Measurements from ENCODE around the gene GPR155. TPM values are rescaled to one million over a fixed set of nuclear protein-coding genes. Genes with fewer than 3 reads are reported as not detected.

The GPR155 gene
- total RNA-seq, 1 donor from 2014 or later: 11.0 TPM

DNA sequence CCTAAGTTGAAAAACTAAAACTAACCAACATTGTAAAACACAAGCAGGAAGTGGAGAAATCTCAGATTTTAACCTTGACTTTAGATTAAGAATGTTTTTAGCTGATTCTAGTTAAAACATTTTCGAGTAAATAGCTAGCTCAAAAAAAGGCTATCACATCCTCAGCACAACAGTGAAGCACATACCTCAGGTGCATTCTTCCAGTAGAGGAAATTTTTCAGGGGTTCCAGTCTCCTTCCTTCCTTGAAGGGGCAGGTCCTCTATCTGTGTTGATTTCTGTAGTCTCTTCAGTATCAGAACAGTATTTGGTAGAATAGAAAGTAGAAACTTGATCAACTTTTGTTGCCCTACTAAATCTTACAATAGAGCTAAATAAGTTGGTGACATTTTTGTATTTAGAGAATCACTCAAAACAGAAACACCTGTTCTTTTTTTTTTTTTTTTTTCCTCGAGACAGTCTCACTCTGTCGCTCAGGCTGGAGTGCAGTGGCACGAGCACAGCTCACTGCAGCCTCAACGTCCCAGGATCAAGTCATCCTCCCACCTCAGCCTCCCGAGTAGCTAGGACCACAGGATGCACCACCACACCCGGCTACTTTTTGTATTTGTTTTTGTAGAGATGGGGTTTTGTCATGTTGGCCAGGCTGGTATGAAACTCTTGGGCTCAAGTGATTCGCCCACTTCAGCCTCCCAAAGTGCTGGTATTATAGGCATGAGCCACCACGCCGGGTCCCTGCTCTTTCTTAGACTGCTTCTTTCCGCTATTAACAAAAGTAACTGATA lies 6.9 kb upstream of the GPR155 start:
- no peak overlapping the region for H3K9ac ChIP-seq (ENCODE audit: low read length)
- no peak for TF ChIP-seq EZH2 (IDR thresholded peaks at IDR 0.05; ENCODE audit: insufficient read depth, low read length)
- TF ChIP-seq, protein P1, sequence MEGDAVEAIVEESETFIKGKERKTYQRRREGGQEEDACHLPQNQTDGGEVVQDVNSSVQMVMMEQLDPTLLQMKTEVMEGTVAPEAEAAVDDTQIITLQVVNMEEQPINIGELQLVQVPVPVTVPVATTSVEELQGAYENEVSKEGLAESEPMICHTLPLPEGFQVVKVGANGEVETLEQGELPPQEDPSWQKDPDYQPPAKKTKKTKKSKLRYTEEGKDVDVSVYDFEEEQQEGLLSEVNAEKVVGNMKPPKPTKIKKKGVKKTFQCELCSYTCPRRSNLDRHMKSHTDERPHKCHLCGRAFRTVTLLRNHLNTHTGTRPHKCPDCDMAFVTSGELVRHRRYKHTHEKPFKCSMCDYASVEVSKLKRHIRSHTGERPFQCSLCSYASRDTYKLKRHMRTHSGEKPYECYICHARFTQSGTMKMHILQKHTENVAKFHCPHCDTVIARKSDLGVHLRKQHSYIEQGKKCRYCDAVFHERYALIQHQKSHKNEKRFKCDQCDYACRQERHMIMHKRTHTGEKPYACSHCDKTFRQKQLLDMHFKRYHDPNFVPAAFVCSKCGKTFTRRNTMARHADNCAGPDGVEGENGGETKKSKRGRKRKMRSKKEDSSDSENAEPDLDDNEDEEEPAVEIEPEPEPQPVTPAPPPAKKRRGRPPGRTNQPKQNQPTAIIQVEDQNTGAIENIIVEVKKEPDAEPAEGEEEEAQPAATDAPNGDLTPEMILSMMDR (IDR thresholded peaks at IDR 0.05; ENCODE audit: insufficient read depth, low read depth, low read length): no peak
- Mint-ChIP-seq H3K9me3 (ENCODE audit: unreplicated experiment) (peaks cover 2% of the 10 kb centered on the region), H3K4me1 (ENCODE audit: low read depth, unreplicated experiment) (peaks cover 10% of the 10 kb centered on the region), H3K36me3 (ENCODE audit: low read depth, unreplicated experiment) (no peaks in the 10 kb centered on the region), H3K4me3 (ENCODE audit: unreplicated experiment) (no peak overlapping the region), H3K27ac (ENCODE audit: unreplicated experiment) (no peak overlapping the region), H3K27me3 (ENCODE audit: low read depth, unreplicated experiment) (no peaks in the 10 kb centered on the region)
- DNase-seq (ENCODE audit: low read depth) (no peak), FAIRE-seq (no peak)
- H3K79me2 ChIP-seq (ENCODE audit: insufficient read depth, low read length): no peaks in the 10 kb centered on the region
- H4K20me1 ChIP-seq (ENCODE audit: insufficient read depth, low read length): no peaks in the 10 kb centered on the region
- no peak overlapping the region for H3K27ac ChIP-seq (ENCODE audit: low read depth, low read length)
- no peaks in the 10 kb centered on the region for H3K9me3 ChIP-seq (ENCODE audit: insufficient read depth, low read depth, low read length)
- no peaks in the 10 kb centered on the region for H3K36me3 ChIP-seq (ENCODE audit: insufficient read depth, low read length)
- H2AFZ ChIP-seq (ENCODE audit: low read depth, low read length): no peak overlapping the region
- no peak overlapping the region for H3K4me2 ChIP-seq (ENCODE audit: low read length)
- H3K27me3 ChIP-seq (ENCODE audit: insufficient read depth, low read length): peaks cover 2% of the 10 kb centered on the region
- no peaks in the 10 kb centered on the region for H3K4me1 ChIP-seq (ENCODE audit: insufficient read depth, low read length)
- no peak overlapping the region for H3K4me3 ChIP-seq (ENCODE audit: insufficient read depth, low read depth, low read length)

DNA sequence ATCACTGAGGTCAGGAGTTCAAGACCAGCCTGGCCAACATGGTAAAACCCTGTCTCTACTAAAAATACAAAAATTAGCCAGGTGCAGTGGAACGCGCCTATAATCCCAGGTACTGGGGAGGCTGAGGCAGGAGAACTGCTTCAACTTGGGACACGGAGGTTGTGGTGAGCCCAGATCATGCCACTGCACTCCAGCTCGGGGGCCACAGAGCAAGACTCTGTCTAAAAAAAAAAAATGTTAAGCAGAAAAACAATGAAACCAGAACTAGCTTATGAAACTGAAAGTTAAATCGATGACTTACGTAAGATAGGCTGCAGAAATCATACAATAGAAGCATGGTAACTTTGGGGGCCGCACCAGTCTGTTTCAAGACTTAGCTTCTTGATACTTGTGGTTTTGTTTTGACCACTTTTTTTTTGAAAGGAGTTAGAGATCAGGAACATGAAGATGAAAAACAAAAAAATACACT lies 6.2 kb upstream of the GPR155 start:
- Mint-ChIP-seq H3K27me3 (ENCODE audit: low read depth, unreplicated experiment) (no peaks in the 10 kb centered on the region), H3K4me3 (ENCODE audit: unreplicated experiment) (no peak overlapping the region), H3K4me1 (ENCODE audit: low read depth, unreplicated experiment) (peaks cover 10% of the 10 kb centered on the region), H3K9me3 (ENCODE audit: unreplicated experiment) (peaks cover 2% of the 10 kb centered on the region), H3K36me3 (ENCODE audit: low read depth, unreplicated experiment) (no peaks in the 10 kb centered on the region), H3K27ac (ENCODE audit: unreplicated experiment) (no peak overlapping the region)
- DNase-seq (ENCODE audit: low read depth) (no peak), FAIRE-seq (no peak)
- Histone ChIP-seq H3K9ac (ENCODE audit: low read length) (no peak overlapping the region), H3K36me3 (ENCODE audit: insufficient read depth, low read length) (no peaks in the 10 kb centered on the region), H3K4me2 (ENCODE audit: low read length) (no peak overlapping the region), H3K79me2 (ENCODE audit: insufficient read depth, low read length) (no peaks in the 10 kb centered on the region), H3K9me3 (ENCODE audit: insufficient read depth, low read depth, low read length) (no peaks in the 10 kb centered on the region), H4K20me1 (ENCODE audit: insufficient read depth, low read length) (no peaks in the 10 kb centered on the region), H3K27me3 (ENCODE audit: insufficient read depth, low read length) (peaks cover 2% of the 10 kb centered on the region), H3K4me1 (ENCODE audit: insufficient read depth, low read length) (no peaks in the 10 kb centered on the region), H2AFZ (ENCODE audit: low read depth, low read length) (no peak overlapping the region), H3K27ac (ENCODE audit: low read depth, low read length) (no peak overlapping the region), H3K4me3 (ENCODE audit: insufficient read depth, low read depth, low read length) (no peak overlapping the region)
- TF ChIP-seq EZH2 (IDR thresholded peaks at IDR 0.05; ENCODE audit: insufficient read depth, low read length): no peak
- TF ChIP-seq, protein P1 (IDR thresholded peaks at IDR 0.05; ENCODE audit: insufficient read depth, low read depth, low read length): no peak

DNA sequence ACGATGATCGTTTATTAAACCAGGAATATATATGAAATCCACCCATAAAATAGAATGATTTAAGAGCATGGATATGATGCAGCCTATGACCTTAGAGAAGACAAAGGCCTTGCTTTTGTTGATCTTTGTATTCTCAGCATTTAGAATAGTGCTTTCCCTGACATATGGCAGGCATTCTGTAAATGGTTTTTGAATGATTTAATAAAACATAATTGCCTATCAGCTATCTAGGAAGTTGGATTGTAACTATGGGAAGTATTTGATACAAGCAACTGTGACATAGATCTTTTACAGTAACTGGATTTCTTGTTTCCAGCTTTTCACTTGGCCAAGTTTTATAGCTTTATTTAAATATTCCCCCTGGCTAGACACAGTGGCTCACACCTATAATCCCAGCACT lies 5.1 kb upstream of the GPR155 start:
- H3K27me3 ChIP-seq (ENCODE audit: insufficient read depth, low read length): peaks cover 2% of the 10 kb centered on the region
- H3K4me1 Mint-ChIP-seq (ENCODE audit: low read depth, unreplicated experiment): peaks cover 10% of the 10 kb centered on the region
- DNase-seq (ENCODE audit: low read depth): no peak
- no peak overlapping the region for H3K4me2 ChIP-seq (ENCODE audit: low read length)
- H3K9me3 ChIP-seq (ENCODE audit: insufficient read depth, low read depth, low read length): no peaks in the 10 kb centered on the region
- no peaks in the 10 kb centered on the region for H4K20me1 ChIP-seq (ENCODE audit: insufficient read depth, low read length)
- no peak overlapping the region for H3K27ac ChIP-seq (ENCODE audit: low read depth, low read length)
- no peak overlapping the region for H3K9ac ChIP-seq (ENCODE audit: low read length)
- FAIRE-seq: no peak
- no peaks in the 10 kb centered on the region for H3K36me3 ChIP-seq (ENCODE audit: insufficient read depth, low read length)
- H3K27me3 Mint-ChIP-seq (ENCODE audit: low read depth, unreplicated experiment): no peaks in the 10 kb centered on the region
- H2AFZ ChIP-seq (ENCODE audit: low read depth, low read length): no peak overlapping the region
- no peaks in the 10 kb centered on the region for H3K4me1 ChIP-seq (ENCODE audit: insufficient read depth, low read length)
- no peak overlapping the region for H3K4me3 Mint-ChIP-seq (ENCODE audit: unreplicated experiment)
- no peak overlapping the region for H3K4me3 ChIP-seq (ENCODE audit: insufficient read depth, low read depth, low read length)
- TF ChIP-seq, protein P1 (IDR thresholded peaks at IDR 0.05; ENCODE audit: insufficient read depth, low read depth, low read length): no peak
- no peak for TF ChIP-seq EZH2 (IDR thresholded peaks at IDR 0.05; ENCODE audit: insufficient read depth, low read length)
- H3K27ac Mint-ChIP-seq (ENCODE audit: unreplicated experiment): no peak overlapping the region
- H3K9me3 Mint-ChIP-seq (ENCODE audit: unreplicated experiment): no peaks in the 10 kb centered on the region
- H3K36me3 Mint-ChIP-seq (ENCODE audit: low read depth, unreplicated experiment): no peaks in the 10 kb centered on the region
- H3K79me2 ChIP-seq (ENCODE audit: insufficient read depth, low read length): no peaks in the 10 kb centered on the region

Data from astrocyte (in vitro differentiated cells and primary cell).